Measurements from ENCODE around the gene ITPR2. TPM values are rescaled to one million over a fixed set of nuclear protein-coding genes. Genes with fewer than 3 reads are reported as not detected.

Gene ITPR2
- total RNA-seq, 1 donor: 77.7 TPM

DNA sequence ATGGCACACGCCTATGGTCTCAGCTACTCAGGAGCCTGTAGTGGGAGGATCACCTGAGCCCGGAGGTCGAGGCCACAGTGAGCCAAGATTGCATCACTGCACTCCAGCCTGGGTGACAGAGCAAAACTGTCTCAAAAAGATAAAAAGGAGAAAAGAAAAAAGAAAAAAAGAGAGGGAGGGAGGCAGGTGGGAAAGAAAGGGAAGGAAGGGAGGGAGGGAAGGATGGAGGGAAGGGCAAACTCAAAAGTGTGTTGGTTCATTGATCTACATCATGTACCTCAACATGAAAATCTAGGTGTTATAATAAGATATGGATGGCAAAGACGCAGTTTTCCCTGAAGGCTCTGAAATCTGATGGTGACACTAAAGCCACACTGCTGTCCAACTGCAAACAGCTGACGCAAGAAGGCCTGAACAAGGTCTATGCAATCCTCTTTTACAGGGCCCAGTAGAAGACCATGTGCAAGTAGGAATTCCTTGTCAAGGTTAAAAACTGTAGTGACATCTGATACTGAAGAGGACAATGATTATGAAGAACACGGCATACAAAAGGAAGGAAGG, 143.6 kb downstream of the ITPR2 start:
- no peak for TF ChIP-seq CTCF (IDR thresholded peaks at IDR 0.05; ENCODE audit: insufficient read depth, low read depth, low read length)
- no peak for DNase-seq (ENCODE audit: low read depth)
- H3K4me3 ChIP-seq (ENCODE audit: low read depth, low read length): no peak overlapping the region

DNA sequence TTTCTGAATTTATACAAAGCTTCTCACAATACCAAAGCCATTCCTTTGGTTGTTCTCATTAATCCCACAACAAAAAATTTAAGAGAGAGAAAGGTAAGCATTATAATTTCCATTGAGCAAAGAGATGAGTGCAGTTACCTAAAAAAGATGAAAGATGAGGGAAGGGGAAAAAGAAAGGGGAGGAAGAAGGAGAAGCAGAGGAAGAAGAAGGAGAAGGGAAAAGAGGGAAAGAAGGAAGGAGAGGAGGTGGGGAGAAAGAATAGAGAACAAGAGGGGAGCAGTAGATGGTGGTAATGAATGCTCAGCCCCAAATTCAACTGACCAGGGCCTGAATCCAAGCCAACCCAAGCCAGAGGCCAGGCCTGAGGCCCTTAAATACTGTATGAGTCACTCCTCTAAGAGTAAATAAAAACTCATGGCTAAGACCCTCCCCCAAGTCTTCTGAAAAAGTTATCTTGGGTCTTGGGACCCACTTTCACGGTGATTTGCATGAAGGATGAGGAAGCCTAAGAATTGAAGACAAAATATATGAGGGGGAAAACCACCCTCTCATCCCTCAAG, 144.6 kb downstream of the ITPR2 start:
- no peak overlapping the region for H3K4me3 ChIP-seq (ENCODE audit: low read depth, low read length)
- DNase-seq (ENCODE audit: low read depth): no peak
- TF ChIP-seq CTCF (IDR thresholded peaks at IDR 0.05; ENCODE audit: insufficient read depth, low read depth, low read length): no peak

DNA sequence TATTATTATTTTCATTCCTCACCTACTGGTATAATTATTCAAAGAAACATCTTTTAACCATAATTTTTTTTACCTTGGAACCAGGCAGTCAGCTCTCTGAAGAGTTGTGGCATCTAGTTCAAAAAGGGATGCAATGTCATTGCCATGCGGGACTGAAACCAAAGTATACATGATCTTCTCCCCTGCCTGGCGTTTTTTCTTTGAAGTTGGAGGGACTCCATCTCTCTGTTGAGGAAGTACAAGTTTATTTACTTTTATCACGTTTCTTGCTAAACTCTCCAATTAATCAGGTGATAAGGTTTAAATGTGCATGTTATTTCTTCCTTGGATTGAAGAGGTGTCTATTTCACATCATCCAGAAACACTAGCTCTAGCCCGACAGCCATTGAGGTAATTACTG, 146.6 kb downstream of the ITPR2 start:
- no peak for TF ChIP-seq CTCF (IDR thresholded peaks at IDR 0.05; ENCODE audit: insufficient read depth, low read depth, low read length)
- H3K4me3 ChIP-seq (ENCODE audit: low read depth, low read length): no peak overlapping the region
- DNase-seq (ENCODE audit: low read depth): no peak

GRCh38 chr12:26684101-26684500, 148.9 kb downstream of the ITPR2 start:
- DNase-seq (ENCODE audit: low read depth): no peak
- no peak overlapping the region for H3K4me3 ChIP-seq (ENCODE audit: low read depth, low read length)
- no peak for TF ChIP-seq CTCF (IDR thresholded peaks at IDR 0.05; ENCODE audit: insufficient read depth, low read depth, low read length)

DNA sequence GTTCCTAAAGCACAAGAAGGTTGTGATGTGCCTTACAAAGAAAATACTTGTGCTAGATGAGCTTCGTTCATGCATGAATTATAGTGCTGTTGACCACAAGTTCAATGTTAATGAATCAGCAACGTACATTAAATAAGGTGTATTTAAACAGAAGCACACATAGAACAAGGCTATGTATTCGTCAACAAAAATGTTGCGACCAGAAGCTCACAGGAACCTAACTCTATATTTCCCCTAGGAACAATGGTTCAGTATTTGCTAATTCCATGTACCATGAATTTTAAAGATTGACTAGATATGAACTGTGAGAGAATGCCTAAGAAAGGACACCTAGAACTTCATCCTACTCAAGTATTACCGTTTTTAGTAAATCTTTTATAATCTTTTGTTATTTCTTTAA, 149.6 kb downstream of the ITPR2 start:
- DNase-seq (ENCODE audit: low read depth): no peak
- H3K4me3 ChIP-seq (ENCODE audit: low read depth, low read length): no peak overlapping the region
- TF ChIP-seq CTCF (IDR thresholded peaks at IDR 0.05; ENCODE audit: insufficient read depth, low read depth, low read length): no peak

DNA sequence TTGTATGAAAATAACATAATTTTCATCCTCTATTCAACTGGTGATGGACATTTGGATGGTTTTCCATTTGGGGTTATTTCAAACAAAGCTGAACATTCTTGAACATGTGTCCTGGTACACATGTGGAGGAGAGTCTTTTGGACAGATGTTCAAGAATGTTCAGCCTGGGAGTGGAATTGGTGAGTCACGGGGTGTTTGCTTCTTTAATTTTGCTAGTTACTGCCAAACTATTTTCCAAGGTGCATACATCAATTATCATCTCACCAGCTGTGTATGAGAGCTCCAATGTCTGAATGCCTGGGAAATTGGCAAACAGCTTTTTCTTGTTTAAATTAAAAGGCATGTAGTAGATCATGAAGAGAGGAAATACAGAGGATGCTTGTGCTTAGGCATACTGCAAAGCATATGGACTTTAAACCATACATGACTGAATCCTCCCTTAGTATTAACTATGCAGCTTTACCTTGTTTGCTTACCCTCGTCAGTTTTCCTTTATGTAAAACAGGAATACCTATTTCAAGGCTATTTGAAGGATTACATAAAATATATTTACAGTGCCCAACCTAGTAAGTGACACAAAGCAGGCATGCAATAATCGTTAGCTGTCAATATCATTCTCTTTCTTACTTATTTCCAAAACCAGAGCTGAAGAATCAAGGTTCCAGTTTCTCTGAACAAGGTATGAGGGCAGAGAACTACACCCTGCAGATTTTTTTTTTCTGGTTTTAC, 152.1 kb downstream of the ITPR2 start:
- DNase-seq (ENCODE audit: low read depth): no peak
- no peak for TF ChIP-seq CTCF (IDR thresholded peaks at IDR 0.05; ENCODE audit: insufficient read depth, low read depth, low read length)
- no peak overlapping the region for H3K4me3 ChIP-seq (ENCODE audit: low read depth, low read length)

All from fibroblast of villous mesenchyme (primary cell).